Neutrophil (primary cell): Measurements from ENCODE around the gene NACC2.

Experiments used
- H3K27ac ChIP-seq: fragments of 200-600 bp; sonication (generic); 2 replicates; pipeline ENCODE4 v1.5.1; 2016; ENCODE audit warnings: mild to moderate bottlenecking, moderate library complexity
- H3K27me3 ChIP-seq: fragments of 200-600 bp; sonication (generic); 2 replicates; pipeline ENCODE4 v1.6.0; 2016; ENCODE audit warnings: mild to moderate bottlenecking
- H3K36me3 ChIP-seq: fragments of 200-600 bp; sonication (generic); 2 replicates; pipeline ENCODE4 v1.5.1; 2017
- H3K4me1 ChIP-seq, 2 experiments: fragments of 200-600 bp in 1 of 2; sonication (generic) in 1 of 2; 1 replicate in 1 of 2; 2 replicates in 1 of 2; pipeline versions ENCODE4 v1.5.1 to v1.6.1; 2013 to 2016; ENCODE audit warnings: low read depth in 1 of 2, low read length in 1 of 2, mild to moderate bottlenecking in 1 of 2, moderate library complexity in 1 of 2; ENCODE audit not compliant: control insufficient read depth in 1 of 2, insufficient read depth in 1 of 2
- H3K4me3 ChIP-seq, 2 experiments: fragments of 200-600 bp in 1 of 2; sonication (generic) in 1 of 2; 1 replicate in 1 of 2; 2 replicates in 1 of 2; pipeline ENCODE4 v1.5.1; 2013 to 2016; ENCODE audit warnings: low read depth in 1 of 2, low read length in 1 of 2, mild to moderate bottlenecking in 1 of 2, moderate library complexity in 1 of 2
- H3K9me3 ChIP-seq: fragments of 200-600 bp; sonication (generic); 2 replicates; pipeline ENCODE4 v1.5.1; 2016
- CTCF ChIP-seq: fragments of 200-600 bp; sonication (generic); IDR thresholded peaks from 2 replicates; pipeline ENCODE4 v1.5.1; 2016; ENCODE audit warnings: antibody characterized with exemption

Gene NACC2

DNA sequence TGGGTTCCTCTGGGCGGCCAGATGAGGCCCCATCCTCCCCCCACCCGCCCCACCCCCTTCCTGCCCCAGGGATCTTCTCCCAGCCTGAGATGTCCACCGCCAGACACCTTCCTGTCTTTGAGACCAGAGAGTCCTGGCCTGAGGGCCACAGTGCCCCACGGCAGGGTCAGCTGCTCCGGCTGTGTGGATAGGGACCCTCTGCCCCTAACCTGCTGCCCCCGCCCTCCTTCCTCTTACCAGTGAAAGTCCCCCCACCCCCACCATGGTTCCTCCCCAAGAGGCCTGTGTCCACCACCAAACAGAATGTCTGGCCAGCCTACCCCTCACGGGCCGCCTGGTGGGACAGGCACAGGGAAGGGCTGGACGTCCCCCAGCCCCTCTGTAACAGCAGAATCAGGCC lies 90.9 kb downstream of the NACC2 start:
- no peak for TF ChIP-seq CTCF

DNA sequence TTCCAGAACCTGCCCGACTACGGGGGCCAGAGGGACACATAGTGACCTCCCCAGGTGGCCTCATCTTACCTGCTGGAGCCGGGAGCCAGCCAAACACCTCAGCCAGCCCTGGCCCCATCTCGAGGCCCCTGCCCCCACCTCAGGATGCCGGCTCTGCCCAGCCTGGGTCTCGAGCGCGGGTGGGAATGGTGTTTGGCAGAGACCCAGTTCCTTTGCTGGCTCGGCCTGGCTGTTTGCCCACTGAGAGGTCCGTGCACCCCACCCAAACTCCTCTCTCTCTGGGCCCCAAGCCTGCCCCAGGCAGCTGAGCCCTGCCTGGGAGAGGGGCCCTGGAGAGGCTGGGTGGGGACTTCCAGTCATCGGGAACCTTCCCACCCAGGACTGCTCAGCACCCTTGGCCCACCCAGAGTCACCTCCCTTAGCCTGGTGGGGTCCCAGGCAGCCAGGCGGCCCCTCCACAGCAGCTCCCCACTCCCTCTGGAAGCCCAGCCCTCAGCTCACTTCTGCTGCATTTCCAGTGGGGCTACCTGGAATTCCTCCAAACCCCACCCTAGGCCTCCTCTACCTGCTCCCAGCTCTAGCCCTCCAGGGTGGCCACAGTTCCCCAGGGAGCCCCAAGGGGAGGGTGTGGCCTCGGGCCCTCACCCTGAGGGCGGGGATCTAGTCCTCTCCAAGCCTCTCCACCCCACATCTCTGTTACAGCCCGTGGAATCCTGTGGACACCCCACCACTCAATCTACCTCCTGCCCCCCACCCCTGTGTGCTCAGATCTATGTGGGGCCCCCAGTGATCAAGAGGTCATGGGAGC lies 91.5 kb downstream of the NACC2 start:
- TF ChIP-seq CTCF, result no peak
- no peaks in the 10 kb centered on the region for H3K9me3 ChIP-seq
- no peak overlapping the region for H3K27ac ChIP-seq
- peaks cover 22% of the 10 kb centered on the region for H3K36me3 ChIP-seq
- no peaks in the 10 kb centered on the region for H3K4me1 ChIP-seq
- H3K4me3 ChIP-seq, result no peak overlapping the region
- no peaks in the 10 kb centered on the region for H3K27me3 ChIP-seq

More for the DNA sequence above, 90.9 kb downstream of the NACC2 start:
- H3K4me1 ChIP-seq, result no peaks in the 10 kb centered on the region
- H3K27me3 ChIP-seq, result no peaks in the 10 kb centered on the region
- no peaks in the 10 kb centered on the region for H3K9me3 ChIP-seq
- H3K36me3 ChIP-seq, result peaks cover 28% of the 10 kb centered on the region
- no peak overlapping the region for H3K4me3 ChIP-seq
- no peak overlapping the region for H3K27ac ChIP-seq

DNA sequence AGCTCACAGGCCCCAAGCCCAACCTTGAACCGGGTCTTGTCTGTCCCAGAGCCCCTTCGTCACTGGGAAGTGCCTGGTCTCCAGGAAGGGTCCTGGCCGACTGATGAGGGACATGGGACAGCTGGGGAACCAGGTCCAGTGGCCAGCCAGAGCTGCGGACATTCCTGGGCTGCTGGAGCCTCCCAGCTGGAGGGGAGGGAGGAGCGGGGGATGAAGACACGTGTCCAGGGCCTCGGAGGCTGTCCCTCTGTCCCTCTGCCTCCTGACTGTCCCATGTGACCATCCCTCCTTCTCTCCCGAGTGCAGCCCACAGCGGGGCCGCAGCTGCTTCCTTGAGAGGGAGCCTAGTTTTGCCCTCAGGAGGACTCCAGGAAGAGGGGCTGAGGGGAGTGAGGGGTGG lies 92.2 kb downstream of the NACC2 start:
- no peak overlapping the region for H3K4me3 ChIP-seq
- H3K27me3 ChIP-seq, result no peaks in the 10 kb centered on the region
- H3K9me3 ChIP-seq, result no peaks in the 10 kb centered on the region
- peaks cover 15% of the 10 kb centered on the region for H3K36me3 ChIP-seq
- H3K27ac ChIP-seq, result no peak overlapping the region
- no peaks in the 10 kb centered on the region for H3K4me1 ChIP-seq
- no peak for TF ChIP-seq CTCF

- Histone ChIP-seq H3K9me3 (no peaks in the 10 kb centered on the region), H3K4me3 (no peak overlapping the region)
Measured at GRCh38 chr9:136002215-136002614, 92.9 kb downstream of the NACC2 start.

DNA sequence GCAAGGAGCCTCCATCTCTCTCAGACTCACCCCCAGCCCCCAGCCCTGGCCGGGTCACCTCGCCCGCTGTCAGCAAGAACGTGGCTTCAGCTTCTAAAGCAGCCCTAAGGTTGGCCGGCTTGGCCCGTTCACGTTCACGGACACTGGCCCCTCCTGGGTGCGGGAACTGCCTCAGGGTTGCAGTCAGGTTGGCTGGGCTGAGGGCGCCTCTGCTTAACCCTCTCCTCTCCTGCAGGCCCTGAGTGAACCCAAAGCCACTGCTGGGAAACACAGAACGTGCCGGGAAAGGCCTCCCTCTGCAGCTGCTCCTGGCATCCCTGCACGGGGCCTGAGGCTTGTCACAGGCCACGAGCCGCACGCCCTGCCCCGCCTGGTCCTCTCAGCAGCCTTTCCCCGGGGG lies 93.9 kb downstream of the NACC2 start:
- H3K27ac ChIP-seq, result no peak overlapping the region
- peaks cover 3% of the 10 kb centered on the region for H3K36me3 ChIP-seq
- no peaks in the 10 kb centered on the region for H3K9me3 ChIP-seq
- TF ChIP-seq CTCF, result no peak
- H3K4me3 ChIP-seq, result no peak overlapping the region
- H3K27me3 ChIP-seq, result peaks cover 4% of the 10 kb centered on the region
- no peaks in the 10 kb centered on the region for H3K4me1 ChIP-seq

More at GRCh38 chr9:136002215-136002614, 92.9 kb downstream of the NACC2 start:
- H3K36me3 ChIP-seq, result peaks cover 8% of the 10 kb centered on the region
- no peak for TF ChIP-seq CTCF
- H3K27ac ChIP-seq, result no peak overlapping the region
- peaks cover 1% of the 10 kb centered on the region for H3K27me3 ChIP-seq
- H3K4me1 ChIP-seq, result no peaks in the 10 kb centered on the region
